ENCODE measurements around the gene SCN2B.

Gene SCN2B

GRCh38 chr11:118166641-118167040 is 9.8 kb downstream of the SCN2B start (continued):
- no peak for TF ChIP-seq REST (tag by site-specific recombination; IDR thresholded peaks at IDR 0.05)
- TF ChIP-seq ZNF350 (tag by site-specific recombination; IDR thresholded peaks at IDR 0.05) = no peak
- no peak for TF ChIP-seq ZNF843 (tag by site-specific recombination; IDR thresholded peaks at IDR 0.05)
- TF ChIP-seq ZNF211 (tag by site-specific recombination; IDR thresholded peaks at IDR 0.05; ENCODE audit: low read depth) = no peak
- TF ChIP-seq ZNF335 (tag by site-specific recombination; conservative IDR thresholded peaks at IDR 0.05) = no peak
- no peak for TF ChIP-seq SETDB1 (IDR thresholded peaks at IDR 0.05; ENCODE audit: insufficient read length, low read length)
- TF ChIP-seq ZBTB20 (tag by site-specific recombination; IDR thresholded peaks at IDR 0.05) = no peak
- no peak for TF ChIP-seq TCF7L2 (IDR thresholded peaks at IDR 0.05; ENCODE audit: borderline replicate concordance, low read depth, low read length)

- Histone ChIP-seq H3K36me3 (ENCODE audit: control insufficient read depth in 2 of 2, insufficient read depth in 1 of 2, low read length in 2 of 2) (no peaks in the 10 kb centered on the region), H3K9me3 (ENCODE audit: control insufficient read depth, insufficient read depth, low read depth, low read length) (no peaks in the 10 kb centered on the region), H3K4me3 (ENCODE audit: low read depth, low read length) (no peak overlapping the region), H3K4me1 (ENCODE audit: control insufficient read depth, insufficient read depth, low read length) (no peaks in the 10 kb centered on the region), H3K27ac (ENCODE audit: extremely low read depth, low read depth, low read length) (no peak overlapping the region)
- TF ChIP-seq ZNF341 (tag by site-specific recombination; IDR thresholded peaks at IDR 0.05; ENCODE audit: low read depth) (peak; percentile 40; the same call in 1 of the 2 replicates), ZXDB (tag by site-specific recombination; IDR thresholded peaks at IDR 0.05) (no peak), ZNF19 (tag by site-specific recombination; IDR thresholded peaks at IDR 0.05; ENCODE audit: low read depth) (no peak), ZNF280D (tag by site-specific recombination; IDR thresholded peaks at IDR 0.05) (no peak), ZNF138 (tag by site-specific recombination; IDR thresholded peaks at IDR 0.05; ENCODE audit: borderline replicate concordance) (no peak), ZNF514 (tag by site-specific recombination; IDR thresholded peaks at IDR 0.05) (no peak), ZNF2 (tag by site-specific recombination; IDR thresholded peaks at IDR 0.05) (no peak), ZSCAN30 (tag by site-specific recombination; IDR thresholded peaks at IDR 0.05) (no peak)
- POLR2A ChIA-PET = no interaction called here
- CTCF ChIA-PET = interaction anchor here (0.6 to 1.1 kb wide), 2 partner anchors 17 to 358 kb away, joined by 3 to 4 read pairs; no protein-coding TSS in a partner anchor
Observed at GRCh38 chr11:118164885-118165284, 11.6 kb downstream of the SCN2B start.

GRCh38 chr11:118163494-118163893 is 12.9 kb downstream of the SCN2B start:
- no peaks in the 10 kb centered on the region for H3K36me3 ChIP-seq (ENCODE audit: control insufficient read depth in 2 of 2, insufficient read depth in 1 of 2, low read length in 2 of 2)
- CTCF ChIA-PET = interaction anchor here (0.5 kb wide), 1 partner anchor 217 kb away, joined by 3 read pairs; no protein-coding TSS in a partner anchor
- H3K4me3 ChIP-seq (ENCODE audit: low read depth, low read length) = no peak overlapping the region
- TF ChIP-seq ZNF704 (tag by site-specific recombination; IDR thresholded peaks at IDR 0.05) = no peak
- no peak for TF ChIP-seq TCF7L2 (IDR thresholded peaks at IDR 0.05; ENCODE audit: borderline replicate concordance, low read depth, low read length)
- no peak for TF ChIP-seq ZNF140 (tag by site-specific recombination; IDR thresholded peaks at IDR 0.05)
- no peak for TF ChIP-seq ZNF248 (tag by site-specific recombination; IDR thresholded peaks at IDR 0.05)
- no peak for TF ChIP-seq GLIS1 (tag by site-specific recombination; IDR thresholded peaks at IDR 0.05)
- TF ChIP-seq MEIS1 (CRISPR knock-in tag; IDR thresholded peaks at IDR 0.05; ENCODE audit: borderline replicate concordance) = no peak
- no peak for TF ChIP-seq ZNF488 (tag by site-specific recombination; IDR thresholded peaks at IDR 0.05)
- TF ChIP-seq GFI1B (tag by site-specific recombination; IDR thresholded peaks at IDR 0.05) = no peak
- POLR2A ChIA-PET = no interaction called here
- no peaks in the 10 kb centered on the region for H3K9me3 ChIP-seq (ENCODE audit: control insufficient read depth, insufficient read depth, low read depth, low read length)
- no peak overlapping the region for H3K27ac ChIP-seq (ENCODE audit: extremely low read depth, low read depth, low read length)
- H3K4me1 ChIP-seq (ENCODE audit: control insufficient read depth, insufficient read depth, low read length) = no peaks in the 10 kb centered on the region

Measured in HEK293 (cell line).